ENCODE results near the gene TNF. TPM values are rescaled to one million over a fixed set of nuclear protein-coding genes. Genes with fewer than 3 reads are reported as not detected.

Gene TNF
- polyA plus RNA-seq, 1 of the 3 experiments (the other 2 are of a cell fraction) = not detected

DNA sequence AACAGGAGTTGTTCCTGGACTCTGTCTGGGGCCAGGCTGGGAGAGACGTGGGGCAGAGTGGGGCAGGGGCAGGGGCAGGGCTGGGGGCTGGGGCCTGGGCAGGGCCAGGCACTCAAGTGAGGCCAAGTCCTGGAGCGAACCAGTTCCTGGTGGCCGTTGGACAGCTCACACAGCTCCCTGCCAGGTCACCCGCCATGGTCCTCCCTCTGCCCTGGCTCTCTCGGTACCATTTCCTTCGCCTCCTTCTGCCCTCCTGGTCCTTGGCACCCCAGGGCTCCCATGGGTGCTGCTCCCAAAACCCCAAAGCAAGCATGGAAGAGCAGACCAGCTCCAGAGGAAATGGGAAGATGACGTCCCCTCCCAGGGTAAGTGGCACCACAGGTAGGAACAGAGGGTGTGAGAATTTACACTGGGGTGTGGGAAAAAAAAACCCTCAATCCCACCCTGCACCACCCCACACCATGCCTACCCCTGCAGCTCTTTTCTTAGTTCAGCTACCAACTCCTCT lies 46.5 kb upstream of the TNF start, which contains the start of gene MCCD1:
Gene MCCD1 (plus strand): TSS at position 142 of the 508 bp plus-strand sequence. CDS start 53 bp downstream, at position 195.
- Histone ChIP-seq H2AFZ (ENCODE audit: low read depth) (no peak within 1 kb of the TSS), H3K9me2 (no peaks in the 10 kb centered on the region), H3K4me1 (ENCODE audit: control insufficient read depth in 1 of 2, insufficient read depth in 2 of 2, low read depth in 1 of 2, low read length in 1 of 2) (peaks cover 0 to 14% of the 10 kb centered on the region in 2 experiments; a peak in 2 of 4 replicates), H3F3A (replicated peaks; ENCODE audit: insufficient read depth) (peaks cover 28% of the 10 kb centered on the region), H3K9ac (no peak within 1 kb of the TSS), H3K9me3 (no peaks in the 10 kb centered on the region), H3K4me2 (no peak within 1 kb of the TSS), H3K4me3 (ENCODE audit: low read depth in 2 of 2, low read length in 1 of 2) (no peak within 1 kb of the TSS), H4K20me1 (ENCODE audit: insufficient read depth) (peaks cover 26% of the 10 kb centered on the region), H3K36me3 (replicated peaks in 1 of 2; ENCODE audit: control insufficient read depth in 1 of 2, insufficient read depth in 2 of 2, low read length in 1 of 2) (peaks cover 35 to 43% of the 10 kb centered on the region in 2 experiments), H3K27me3 (ENCODE audit: insufficient read depth) (no peaks in the 10 kb centered on the region), H3K79me2 (ENCODE audit: insufficient read depth) (peaks cover 7% of the 10 kb centered on the region; the same call in 1 of the 2 replicates), H3K27ac (ENCODE audit: low read depth in 2 of 2, low read length in 1 of 2) (no peak within 1 kb of the TSS)
- CTCF ChIA-PET = interaction anchor here (0.7 to 1.1 kb wide), 2 partner anchors 10 to 11 kb away, joined by 3 to 4 read pairs; no protein-coding TSS in a partner anchor
- WGBS (ENCODE audit: low lambda C conversion rate) = 90% methylated on average over 6 of the region's 7 CpGs
- DNase-seq = no peak
- TF ChIP-seq POLR2AphosphoS5 (IDR thresholded peaks at IDR 0.05; ENCODE audit: low read depth, low read length) = peak; percentile 13
- TF ChIP-seq GATA2 (CRISPR knock-in tag; IDR thresholded peaks at IDR 0.05) = no peak
- TF ChIP-seq, protein P1, sequence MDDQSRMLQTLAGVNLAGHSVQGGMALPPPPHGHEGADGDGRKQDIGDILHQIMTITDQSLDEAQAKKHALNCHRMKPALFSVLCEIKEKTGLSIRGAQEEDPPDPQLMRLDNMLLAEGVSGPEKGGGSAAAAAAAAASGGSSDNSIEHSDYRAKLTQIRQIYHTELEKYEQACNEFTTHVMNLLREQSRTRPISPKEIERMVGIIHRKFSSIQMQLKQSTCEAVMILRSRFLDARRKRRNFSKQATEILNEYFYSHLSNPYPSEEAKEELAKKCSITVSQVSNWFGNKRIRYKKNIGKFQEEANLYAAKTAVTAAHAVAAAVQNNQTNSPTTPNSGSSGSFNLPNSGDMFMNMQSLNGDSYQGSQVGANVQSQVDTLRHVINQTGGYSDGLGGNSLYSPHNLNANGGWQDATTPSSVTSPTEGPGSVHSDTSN (IDR thresholded peaks at IDR 0.05) = 0 out of 2 replicates have a peak, but pooled peaks have one; percentile 5
- no peak for TF ChIP-seq GABPA (IDR thresholded peaks at IDR 0.05; ENCODE audit: low read depth)
- TF ChIP-seq NFIC (IDR thresholded peaks at IDR 0.05; ENCODE audit: borderline replicate concordance) = no peak
- TF ChIP-seq, protein P2, sequence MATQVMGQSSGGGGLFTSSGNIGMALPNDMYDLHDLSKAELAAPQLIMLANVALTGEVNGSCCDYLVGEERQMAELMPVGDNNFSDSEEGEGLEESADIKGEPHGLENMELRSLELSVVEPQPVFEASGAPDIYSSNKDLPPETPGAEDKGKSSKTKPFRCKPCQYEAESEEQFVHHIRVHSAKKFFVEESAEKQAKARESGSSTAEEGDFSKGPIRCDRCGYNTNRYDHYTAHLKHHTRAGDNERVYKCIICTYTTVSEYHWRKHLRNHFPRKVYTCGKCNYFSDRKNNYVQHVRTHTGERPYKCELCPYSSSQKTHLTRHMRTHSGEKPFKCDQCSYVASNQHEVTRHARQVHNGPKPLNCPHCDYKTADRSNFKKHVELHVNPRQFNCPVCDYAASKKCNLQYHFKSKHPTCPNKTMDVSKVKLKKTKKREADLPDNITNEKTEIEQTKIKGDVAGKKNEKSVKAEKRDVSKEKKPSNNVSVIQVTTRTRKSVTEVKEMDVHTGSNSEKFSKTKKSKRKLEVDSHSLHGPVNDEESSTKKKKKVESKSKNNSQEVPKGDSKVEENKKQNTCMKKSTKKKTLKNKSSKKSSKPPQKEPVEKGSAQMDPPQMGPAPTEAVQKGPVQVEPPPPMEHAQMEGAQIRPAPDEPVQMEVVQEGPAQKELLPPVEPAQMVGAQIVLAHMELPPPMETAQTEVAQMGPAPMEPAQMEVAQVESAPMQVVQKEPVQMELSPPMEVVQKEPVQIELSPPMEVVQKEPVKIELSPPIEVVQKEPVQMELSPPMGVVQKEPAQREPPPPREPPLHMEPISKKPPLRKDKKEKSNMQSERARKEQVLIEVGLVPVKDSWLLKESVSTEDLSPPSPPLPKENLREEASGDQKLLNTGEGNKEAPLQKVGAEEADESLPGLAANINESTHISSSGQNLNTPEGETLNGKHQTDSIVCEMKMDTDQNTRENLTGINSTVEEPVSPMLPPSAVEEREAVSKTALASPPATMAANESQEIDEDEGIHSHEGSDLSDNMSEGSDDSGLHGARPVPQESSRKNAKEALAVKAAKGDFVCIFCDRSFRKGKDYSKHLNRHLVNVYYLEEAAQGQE (IDR thresholded peaks at IDR 0.05; ENCODE audit: low read depth, low read length) = no peak
- POLR2A ChIA-PET = interaction anchor here (1.2 kb wide), 1 partner anchor 13 kb away, joined by 4 read pairs; the partner anchor contains the start of gene DDX39B

- 88% methylated on average over 6 of the region's 12 CpGs for WGBS (ENCODE audit: low lambda C conversion rate)
- no peak overlapping the region for H3K4me2 ChIP-seq
- peaks cover 0 to 14% of the 10 kb centered on the region in 2 experiments; a peak in 2 of 4 replicates for H3K4me1 ChIP-seq (ENCODE audit: control insufficient read depth in 1 of 2, insufficient read depth in 2 of 2, low read depth in 1 of 2, low read length in 1 of 2)
- no peak overlapping the region for H3K9ac ChIP-seq
- H2AFZ ChIP-seq (ENCODE audit: low read depth) = no peak overlapping the region
- no peak for DNase-seq
- peaks cover 8% of the 10 kb centered on the region; the same call in 1 of the 2 replicates for H3K79me2 ChIP-seq (ENCODE audit: insufficient read depth)
- ChIA-PET POLR2A (interaction anchor here (0.6 to 1.2 kb wide), 2 partner anchors 12 to 443 kb away, joined by 3 to 4 read pairs; partner anchors contain the start of gene DDX39B), CTCF (interaction anchor here (1.1 kb wide), 1 partner anchor 11 kb away, joined by 4 read pairs; no protein-coding TSS in a partner anchor)
- no peak overlapping the region for H3K4me3 ChIP-seq (ENCODE audit: low read depth in 2 of 2, low read length in 1 of 2)
- peaks cover 32% of the 10 kb centered on the region for H4K20me1 ChIP-seq (ENCODE audit: insufficient read depth)
- TF ChIP-seq ELF1 (IDR thresholded peaks at IDR 0.05) (no peak), GATA2 (CRISPR knock-in tag; IDR thresholded peaks at IDR 0.05) (no peak), JUND (IDR thresholded peaks at IDR 0.05) (peak; percentile 3; the same call in 1 of the 2 replicates)
- TF ChIP-seq, protein P2 (IDR thresholded peaks at IDR 0.05; ENCODE audit: low read depth, low read length) = no peak
- peaks cover 41 to 50% of the 10 kb centered on the region in 2 experiments for H3K36me3 ChIP-seq (replicated peaks in 1 of 2; ENCODE audit: control insufficient read depth in 1 of 2, insufficient read depth in 2 of 2, low read length in 1 of 2)
- peaks cover 28% of the 10 kb centered on the region for H3F3A ChIP-seq (replicated peaks; ENCODE audit: insufficient read depth)
- no peaks in the 10 kb centered on the region for H3K27me3 ChIP-seq (ENCODE audit: insufficient read depth)
- no peak overlapping the region for H3K27ac ChIP-seq (ENCODE audit: low read depth in 2 of 2, low read length in 1 of 2)
- no peaks in the 10 kb centered on the region for H3K9me2 ChIP-seq
- no peaks in the 10 kb centered on the region for H3K9me3 ChIP-seq
Observed at GRCh38 chr6:31529329-31530150, 45.8 kb upstream of the TNF start.
